H1 (cell line): ENCODE measurements around the gene CDK5R1. TPM values are rescaled to one million over a fixed set of nuclear protein-coding genes. Genes with fewer than 3 reads are reported as not detected.

Source experiments
- CTCF ChIA-PET: fragments of 300-600 bp; sonication (Branson Sonifier 250); formaldehyde crosslinking; loops from one replicate; lab custom pipeline; 2021; ENCODE audit not compliant: partially characterized antibody; lab: Charles Lee
- POLR2A ChIA-PET: fragments of 300-600 bp; sonication (Branson Sonifier 250); formaldehyde crosslinking; loops from one replicate; lab custom pipeline; 2021; ENCODE audit warnings: inconsistent platforms; ENCODE audit not compliant: partially characterized antibody; lab: Charles Lee
- DNase-seq, 2 experiments: peaks; one replicate each; pipeline versions ENCODE4 v3.0.0 to v3.0.0-alpha.2; 2010 to 2022; ENCODE audit warnings: low spot score in 2 of 2, low read depth in 1 of 2, mixed read lengths in 1 of 2
- FAIRE-seq: peaks from 2 replicates; lab custom pipeline; 2011; peaks lifted over from hg19 to GRCh38; lab: Jason Lieb, UNC
- H2AFZ ChIP-seq: 2 replicates; pipeline ENCODE4 v1.8.1; 2012; ENCODE audit warnings: low read length, inconsistent platforms
- H2AK5ac ChIP-seq: 2 replicates; pipeline ENCODE4 v1.6.1; 2013; ENCODE audit warnings: low read depth, low read length
- H2BK120ac ChIP-seq: replicated peaks from 2 replicates; pipeline ENCODE3; 2013; ENCODE audit warnings: low read depth, low read length, inconsistent platforms
- H2BK12ac ChIP-seq: 2 replicates; pipeline ENCODE4 v1.6.1; 2013; ENCODE audit warnings: low read depth, low read length
- H2BK15ac ChIP-seq: 2 replicates; pipeline ENCODE4 v1.6.1; 2013; ENCODE audit warnings: low read length
- H2BK20ac ChIP-seq: 2 replicates; pipeline ENCODE4 v1.6.1; 2013; ENCODE audit warnings: low read length
- H2BK5ac ChIP-seq: 2 replicates; pipeline ENCODE4 v1.6.1; 2013; ENCODE audit warnings: low read depth, low read length
- H3K14ac ChIP-seq: 2 replicates; pipeline ENCODE4 v1.6.1; 2013; ENCODE audit warnings: inconsistent platforms; ENCODE audit not compliant: insufficient read length
- H3K18ac ChIP-seq: 2 replicates; pipeline ENCODE4 v1.6.1; 2013; ENCODE audit warnings: low read length; ENCODE audit errors: extremely low read depth
- H3K23ac ChIP-seq: 2 replicates; pipeline ENCODE4 v1.6.1; 2013; ENCODE audit warnings: inconsistent platforms; ENCODE audit not compliant: insufficient read length
- H3K23me2 ChIP-seq: 2 replicates; pipeline ENCODE4 v1.6.1; 2013; ENCODE audit warnings: low read depth, low read length
- H3K27ac ChIP-seq: 2 replicates; pipeline ENCODE4 v1.6.1; 2011; ENCODE audit warnings: low read depth, low read length, inconsistent platforms
- H3K27me3 ChIP-seq, 4 experiments: replicated peaks in 1 of 4; 1 replicate in 1 of 4; 2 replicates in 3 of 4; pipeline versions ENCODE4 v1.6.1 to v1.8.1; 2011 to 2013; ENCODE audit warnings: low read length in 3 of 4, mild to moderate bottlenecking in 3 of 4, inconsistent platforms in 2 of 4, mixed read lengths in 2 of 4, moderate library complexity in 1 of 4; ENCODE audit not compliant: control insufficient read depth in 3 of 4, insufficient read depth in 3 of 4; ENCODE audit errors: extremely low read depth in 1 of 4
- H3K36me3 ChIP-seq, 4 experiments: 2 replicates each; pipeline versions ENCODE4 v1.6.1 to v1.8.1; 2011 to 2013; ENCODE audit warnings: mild to moderate bottlenecking in 4 of 4, low read length in 3 of 4, moderate library complexity in 2 of 4, control low read depth in 1 of 4, inconsistent platforms in 1 of 4; ENCODE audit not compliant: insufficient read depth in 4 of 4, control insufficient read depth in 2 of 4
- H3K4ac ChIP-seq: replicated peaks from 2 replicates; pipeline ENCODE3; 2013; ENCODE audit warnings: low read length, low read depth, mixed read lengths, inconsistent platforms; ENCODE audit not compliant: insufficient read length
- H3K4me1 ChIP-seq, 4 experiments: replicated peaks in 1 of 4; 1 replicate in 1 of 4; 2 replicates in 3 of 4; pipeline versions ENCODE4 v1.6.1 to v1.8.1; 2011 to 2013; ENCODE audit warnings: low read length in 3 of 4, inconsistent platforms in 2 of 4, mixed read lengths in 1 of 4; ENCODE audit not compliant: insufficient read depth in 4 of 4, control insufficient read depth in 3 of 4
- H3K4me2 ChIP-seq, 2 experiments: 2 replicates each; pipeline versions ENCODE4 v1.6.1 to v1.8.1; 2011 to 2013; ENCODE audit warnings: low read depth in 2 of 2, low read length in 2 of 2, control low read depth in 1 of 2, inconsistent platforms in 1 of 2, mild to moderate bottlenecking in 1 of 2; ENCODE audit not compliant: insufficient read depth in 1 of 2
- H3K4me3 ChIP-seq, 4 experiments: fragments of 200-600, 300-600 bp in 1 of 4; sonication (generic), shearing (Covaris generic), sonication (Bioruptor Twin) in 1 of 4; 2 replicates each; pipeline versions ENCODE4 v1.5.1 to v1.8.1; 2011 to 2016; ENCODE audit warnings: low read length in 4 of 4, low read depth in 3 of 4, control low read depth in 2 of 4, inconsistent platforms in 2 of 4, mild to moderate bottlenecking in 2 of 4, mixed read lengths in 1 of 4, moderate library complexity in 1 of 4; ENCODE audit not compliant: insufficient read depth in 2 of 4; ENCODE audit errors: extremely low read depth in 1 of 4
- H3K56ac ChIP-seq: replicated peaks from 2 replicates; pipeline ENCODE3; 2013; ENCODE audit warnings: low read depth, mild to moderate bottlenecking, mixed read lengths, low read length, inconsistent platforms; ENCODE audit not compliant: insufficient read length
- H3K79me1 ChIP-seq: 2 replicates; pipeline ENCODE4 v1.6.1; 2013; ENCODE audit warnings: low read depth, low read length, control low read depth
- H3K79me2 ChIP-seq, 2 experiments: 2 replicates each; pipeline versions ENCODE4 v1.6.1 to v1.8.1; 2012 to 2013; ENCODE audit warnings: low read length in 2 of 2, mild to moderate bottlenecking in 2 of 2, inconsistent platforms in 1 of 2; ENCODE audit not compliant: insufficient read depth in 2 of 2, control insufficient read depth in 1 of 2
- H3K9ac ChIP-seq, 4 experiments: replicated peaks in 1 of 4; 1 replicate in 1 of 4; 2 replicates in 3 of 4; pipeline versions ENCODE4 v1.6.1 to v1.8.1; 2011 to 2013; ENCODE audit warnings: low read depth in 3 of 4, low read length in 3 of 4, control low read depth in 2 of 4, mild to moderate bottlenecking in 2 of 4, moderate library complexity in 2 of 4, inconsistent platforms in 1 of 4; ENCODE audit errors: extremely low read depth in 1 of 4
- H3K9me3 ChIP-seq, 2 experiments: 2 replicates each; pipeline versions ENCODE4 v1.6.1 to v1.8.1; 2012 to 2013; ENCODE audit warnings: mild to moderate bottlenecking in 2 of 2, moderate library complexity in 2 of 2, control low read depth in 1 of 2, inconsistent platforms in 1 of 2, low read depth in 1 of 2, low read length in 1 of 2, mixed read lengths in 1 of 2; ENCODE audit not compliant: insufficient read depth in 2 of 2
- H4K20me1 ChIP-seq, 2 experiments: replicated peaks in 1 of 2; 2 replicates each; pipeline versions ENCODE3 to v1.8.1; 2011 to 2013; ENCODE audit warnings: inconsistent platforms in 2 of 2, low read length in 2 of 2, mild to moderate bottlenecking in 1 of 2; ENCODE audit not compliant: insufficient read depth in 2 of 2, control insufficient read depth in 1 of 2
- H4K5ac ChIP-seq: 2 replicates; pipeline ENCODE4 v1.6.1; 2013; ENCODE audit warnings: low read length, low read depth, mixed read lengths, inconsistent platforms; ENCODE audit not compliant: insufficient read length
- H4K8ac ChIP-seq: 2 replicates; pipeline ENCODE4 v1.8.0; 2013; ENCODE audit warnings: mild to moderate bottlenecking, moderate library complexity, low read length, inconsistent platforms; ENCODE audit not compliant: insufficient read depth; ENCODE audit errors: extremely low read depth
- H4K91ac ChIP-seq: replicated peaks from 2 replicates; pipeline ENCODE3; 2013; ENCODE audit warnings: low read length, mixed read lengths, inconsistent platforms; ENCODE audit not compliant: insufficient read length
- POLR2AphosphoS5 ChIP-seq: IDR thresholded peaks from 2 replicates; pipeline ENCODE4 v1.6.1; 2011; ENCODE audit warnings: low read depth, low read length
- SUZ12 ChIP-seq: fragments of 200-600 bp; sonication (generic); IDR thresholded peaks from 2 replicates; pipeline ENCODE4 v1.6.1; 2012; ENCODE audit warnings: mild to moderate bottlenecking, inconsistent platforms, low read length, moderate library complexity, mixed read lengths
- WGBS, 2 experiments: shearing (Covaris generic) in 1 of 2; methylation state at CpG; one replicate each; pipeline versions ENCODE4 v1.1.6 to v1.1.7; 2013 to 2015; ENCODE audit warnings: low lambda C conversion rate in 2 of 2, mixed read lengths in 2 of 2, inconsistent platforms in 1 of 2, low coverage in 1 of 2, missing lambda C conversion rate in 1 of 2; ENCODE audit not compliant: insufficient replicate concordance in 2 of 2, insufficient coverage in 1 of 2, insufficient read length in 1 of 2; ENCODE audit errors: extremely low coverage in 1 of 2, missing lambda C conversion rate in 1 of 2; 5-methylcytosine and 5-hydroxymethylcytosine counted together
- polyA plus RNA-seq, 7 experiments: library from polyadenylated mRNA; depleted of rRNA in 3 of 7; stranded (reverse) in 5 of 7; unstranded in 2 of 7; fragments of >200 nt in 5 of 7; fragments of 200-250 nt in 2 of 7; gene quantifications; 1 replicate in 5 of 7; 2 replicates in 1 of 7; 4 replicates in 1 of 7; pipeline versions ENCODE4 v1.2.1 to v1.2.3, GENCODE V29; 2011 to 2013; ENCODE audit warnings: missing spikeins in 2 of 7, mixed read lengths in 2 of 7
- total RNA-seq: library from RNA; stranded (reverse); fragmentation: NEBNext Ultra II Directional; extraction: Animal tissue kit (Norgen Biotek cat#: 25700); gene quantifications from 2 replicates; pipeline ENCODE4 v1.2.1, GENCODE V29; 2021

The CDK5R1 gene
- total and polyA plus RNA-seq, 2 of the 8 experiments (the other 6 are each of a cell fraction or from before 2014, with no cell fraction given), result 2.7 to 9.9 TPM

- Histone ChIP-seq H3K56ac (no peak overlapping the region), H3K9me3 (no peaks in the 10 kb centered on the region), H2AFZ (no peak overlapping the region), H3K4me1 (peaks cover 10 to 36% (median 22%) of the 10 kb centered on the region in 4 experiments), H4K91ac (peak overlapping the region; percentile 62), H2BK5ac (peak overlapping the region; percentile 56; the same call in 1 of the 2 replicates), H2AK5ac (no peak overlapping the region), H3K9ac (no peak overlapping the region; a peak in 1 of 7 replicates), H3K4me3 (peak overlapping the region in 3 of 4 experiments; percentile 2 to 15 (median 12); a peak in 3 of 8 replicates), H3K27ac (0 out of 2 replicates have a peak overlapping the region, but pooled peaks have one; percentile 19), H3K79me1 (peaks cover 5% of the 10 kb centered on the region), H2BK120ac (no peak overlapping the region), H3K23me2 (peaks cover 8% of the 10 kb centered on the region), H4K8ac (no peak overlapping the region), H3K14ac (no peak overlapping the region), H4K5ac (no peak overlapping the region), H4K20me1 (peaks cover 3 to 6% of the 10 kb centered on the region in 2 experiments), H3K4me2 (peak overlapping the region; percentile 8 to 37; a peak in 2 of 4 replicates), H2BK12ac (peak overlapping the region; percentile 0; the same call in 1 of the 2 replicates), H3K27me3 (no peaks in the 10 kb centered on the region; a peak in 2 of 7 replicates), H2BK20ac (no peak overlapping the region), H2BK15ac (0 out of 2 replicates have a peak overlapping the region, but pooled peaks have one; percentile 74), H3K4ac (peak overlapping the region; percentile 40), H3K23ac (no peak overlapping the region), H3K36me3 (peaks cover 16 to 29% (median 22%) of the 10 kb centered on the region in 4 experiments), H3K79me2 (peaks cover 0 to 12% of the 10 kb centered on the region in 2 experiments; a peak in 2 of 4 replicates), H3K18ac (peak overlapping the region; percentile 62; the same call in 1 of the 2 replicates)
- ChIA-PET POLR2A (interaction anchor here (0.7 to 2.4 kb wide), 16 partner anchors 11 to 325 kb away, joined by 3 to 14 read pairs (median 4); partner anchors contain the start of gene PSMD11), CTCF (interaction anchor here (0.6 to 9.6 kb wide), 34 partner anchors 10 to 454 kb away, joined by 3 to 71 read pairs (median 4); partner anchors contain the start of gene PSMD11)
- FAIRE-seq (no peak), DNase-seq (no peak)
- WGBS, 2 experiments, result 83% methylated on average over 4 of the region's 4 CpGs; no CpG with 5 or more reads in 1 of the 2 experiments
- TF ChIP-seq POLR2AphosphoS5 (peak; percentile 3; the same call in 1 of the 2 replicates), SUZ12 (no peak)
Observed at GRCh38 chr17:32484041-32484461, 2.7 kb upstream of the CDK5R1 start.
